ENCODE measurements around the gene EFS.

EFS gene

DNA sequence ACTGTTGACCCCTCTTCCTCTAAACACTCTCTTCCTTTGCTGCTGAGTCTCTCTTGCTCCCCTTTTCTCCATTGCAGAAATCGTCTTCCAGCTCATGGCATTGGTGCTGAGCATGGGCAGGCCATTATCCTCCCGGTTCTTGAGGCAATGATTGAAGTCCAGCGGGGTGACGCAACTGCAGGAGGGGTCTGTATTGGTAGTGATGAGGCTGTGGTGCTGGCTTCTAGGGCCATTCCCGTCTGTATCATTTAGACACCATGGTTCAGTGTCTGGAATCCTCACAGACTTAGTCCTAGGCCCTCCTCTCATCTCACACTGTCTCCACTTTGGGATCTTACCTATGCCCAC, 11.6 kb downstream of the EFS start:
- Histone ChIP-seq H3K36me3 (replicated peaks; ENCODE audit: insufficient read depth, low read length) (no peaks in the 10 kb centered on the region), H3K27me3 (replicated peaks; ENCODE audit: insufficient read depth, low read length) (peaks cover 5% of the 10 kb centered on the region), H3K9me2 (replicated peaks; ENCODE audit: insufficient read depth, low read length) (no peaks in the 10 kb centered on the region), H3K4me3 (ENCODE audit: low read length) (no peak overlapping the region), H2AFZ (ENCODE audit: low read length) (no peak overlapping the region), H3K4me2 (ENCODE audit: low read depth, low read length) (no peak overlapping the region), H3K9me3 (replicated peaks; ENCODE audit: insufficient read depth, low read length) (no peaks in the 10 kb centered on the region), H4K20me1 (ENCODE audit: insufficient read depth, low read length) (no peaks in the 10 kb centered on the region), H3K79me2 (ENCODE audit: low read length) (no peaks in the 10 kb centered on the region), H3K27ac (ENCODE audit: low read length) (no peak overlapping the region), H3K9ac (ENCODE audit: low read length) (no peak overlapping the region), H3F3A (ENCODE audit: insufficient read depth, low read length) (no peaks in the 10 kb centered on the region), H3K4me1 (ENCODE audit: low read length) (no peaks in the 10 kb centered on the region)
- DNase-seq = no peak
- no peak for TF ChIP-seq EZH2phosphoT487 (IDR thresholded peaks at IDR 0.05; ENCODE audit: low read length)
- no peak for TF ChIP-seq EZH2 (optimal IDR thresholded peaks at IDR 0.05; ENCODE audit: low read depth, low read length)
- no peak for TF ChIP-seq CTCF (IDR thresholded peaks at IDR 0.05; ENCODE audit: low read length)

GRCh38 chr14:23352506-23353432, 12.2 kb downstream of the EFS start, which contains the start of gene SLC22A17:
TSS of gene SLC22A17 (minus strand) at chr14:23352887.
- H3K4me2 ChIP-seq (ENCODE audit: low read depth, low read length) = no peak within 1 kb of the TSS

DNA sequence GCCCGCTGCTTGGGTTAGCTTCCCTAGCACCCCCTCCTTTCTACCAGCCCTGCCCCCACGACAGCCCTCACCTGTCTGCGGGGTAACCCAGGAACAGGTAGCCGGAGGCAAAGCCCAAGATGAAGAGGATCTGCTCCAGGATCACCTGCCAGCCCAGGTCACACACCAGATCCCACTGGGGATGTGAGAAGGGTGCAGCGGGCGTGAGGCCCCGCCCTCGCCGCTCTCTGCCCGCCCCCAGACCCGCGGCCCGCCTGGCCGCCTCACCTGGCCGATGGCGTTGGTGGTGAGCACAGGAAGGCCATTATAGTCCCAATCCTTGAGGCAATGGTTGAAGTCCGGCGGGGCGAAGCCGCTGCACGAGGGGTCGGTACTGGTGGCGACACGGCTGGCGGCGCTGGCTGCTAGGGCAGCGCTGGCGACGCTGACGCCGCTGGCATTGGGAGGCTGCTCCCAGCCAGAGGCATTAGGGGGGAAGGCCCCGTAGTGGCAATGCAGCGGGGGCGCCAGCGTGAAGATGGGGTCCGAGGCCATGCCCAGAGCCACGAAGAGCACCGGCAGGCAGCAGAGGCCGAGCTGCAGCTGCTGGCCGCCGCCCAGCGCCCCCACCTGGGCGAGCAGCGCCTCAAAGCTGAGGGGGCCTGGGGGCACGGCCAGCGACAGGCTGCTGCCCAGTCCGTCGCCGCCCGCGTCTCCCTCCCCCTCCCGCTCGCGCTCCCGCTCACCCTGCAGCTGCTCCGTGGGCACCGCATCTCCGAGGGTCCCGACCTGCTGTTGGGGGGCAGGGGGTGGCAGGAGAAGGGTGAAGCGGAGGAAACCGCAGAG, 13.1 kb downstream of the EFS start:
- H3K79me2 ChIP-seq (ENCODE audit: low read length) = no peaks in the 10 kb centered on the region
- H3K9me2 ChIP-seq (replicated peaks; ENCODE audit: insufficient read depth, low read length) = no peaks in the 10 kb centered on the region
- H3K27ac ChIP-seq (ENCODE audit: low read length) = no peak overlapping the region
- H3K4me2 ChIP-seq (ENCODE audit: low read depth, low read length) = no peak overlapping the region
- H3K9me3 ChIP-seq (replicated peaks; ENCODE audit: insufficient read depth, low read length) = no peaks in the 10 kb centered on the region
- DNase-seq = no peak
- H2AFZ ChIP-seq (ENCODE audit: low read length) = no peak overlapping the region
- H4K20me1 ChIP-seq (ENCODE audit: insufficient read depth, low read length) = no peaks in the 10 kb centered on the region
- no peak overlapping the region for H3K9ac ChIP-seq (ENCODE audit: low read length)
- TF ChIP-seq CTCF (IDR thresholded peaks at IDR 0.05; ENCODE audit: low read length) (no peak), EZH2 (optimal IDR thresholded peaks at IDR 0.05; ENCODE audit: low read depth, low read length) (no peak), EZH2phosphoT487 (IDR thresholded peaks at IDR 0.05; ENCODE audit: low read length) (no peak)
- H3K4me1 ChIP-seq (ENCODE audit: low read length) = no peaks in the 10 kb centered on the region
- no peak overlapping the region for H3K4me3 ChIP-seq (ENCODE audit: low read length)
- H3K36me3 ChIP-seq (replicated peaks; ENCODE audit: insufficient read depth, low read length) = no peaks in the 10 kb centered on the region
- no peaks in the 10 kb centered on the region for H3F3A ChIP-seq (ENCODE audit: insufficient read depth, low read length)
- peaks cover 5% of the 10 kb centered on the region for H3K27me3 ChIP-seq (replicated peaks; ENCODE audit: insufficient read depth, low read length)

More at GRCh38 chr14:23352506-23353432, 12.2 kb downstream of the EFS start, which contains the start of gene SLC22A17:
- Histone ChIP-seq H2AFZ (ENCODE audit: low read length) (no peak within 1 kb of the TSS), H3K27ac (ENCODE audit: low read length) (no peak within 1 kb of the TSS), H3F3A (ENCODE audit: insufficient read depth, low read length) (no peaks in the 10 kb centered on the region), H3K79me2 (ENCODE audit: low read length) (no peaks in the 10 kb centered on the region), H3K4me3 (ENCODE audit: low read length) (no peak within 1 kb of the TSS), H4K20me1 (ENCODE audit: insufficient read depth, low read length) (no peaks in the 10 kb centered on the region), H3K9ac (ENCODE audit: low read length) (no peak within 1 kb of the TSS), H3K36me3 (replicated peaks; ENCODE audit: insufficient read depth, low read length) (no peaks in the 10 kb centered on the region), H3K4me1 (ENCODE audit: low read length) (no peaks in the 10 kb centered on the region), H3K9me3 (replicated peaks; ENCODE audit: insufficient read depth, low read length) (no peaks in the 10 kb centered on the region), H3K27me3 (replicated peaks; ENCODE audit: insufficient read depth, low read length) (peaks cover 5% of the 10 kb centered on the region), H3K9me2 (replicated peaks; ENCODE audit: insufficient read depth, low read length) (no peaks in the 10 kb centered on the region)
- DNase-seq = no peak
- TF ChIP-seq CTCF (IDR thresholded peaks at IDR 0.05; ENCODE audit: low read length) (no peak), EZH2 (optimal IDR thresholded peaks at IDR 0.05; ENCODE audit: low read depth, low read length) (no peak), EZH2phosphoT487 (IDR thresholded peaks at IDR 0.05; ENCODE audit: low read length) (no peak)

All from MM.1S (cell line).